ENCODE measurements around the gene CLNK.

Gene CLNK

DNA sequence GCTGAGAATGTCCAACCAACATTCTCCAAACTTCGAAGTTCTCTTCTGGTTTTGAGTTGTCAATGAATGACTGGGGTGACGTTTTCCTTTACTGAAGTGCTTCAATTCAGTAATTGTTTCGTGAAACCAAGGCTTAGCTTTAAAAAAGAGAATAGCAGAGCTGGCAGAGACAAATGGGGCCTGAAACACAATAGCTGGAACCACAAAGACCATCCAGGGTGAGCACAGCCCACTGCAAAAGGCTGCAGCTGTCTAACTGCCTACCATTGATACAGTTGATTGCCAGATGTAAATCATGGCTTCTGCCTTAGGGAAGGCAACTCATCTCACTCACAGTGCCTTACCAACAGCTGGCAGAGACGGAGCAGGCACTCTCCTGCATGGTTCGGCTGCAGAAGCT, 148.7 kb downstream of the CLNK start:
- no peak for TF ChIP-seq CTCF (IDR thresholded peaks at IDR 0.05; ENCODE audit: low read depth, low read length)
- DNase-seq (ENCODE audit: extremely low read depth, low read depth) = no peak

GRCh38 chr4:10534820-10535219, 149.7 kb downstream of the CLNK start:
- no peak for DNase-seq (ENCODE audit: extremely low read depth, low read depth)
- TF ChIP-seq CTCF (IDR thresholded peaks at IDR 0.05; ENCODE audit: low read depth, low read length) = no peak

GRCh38 chr4:10532155-10532554, 152.4 kb downstream of the CLNK start:
- no peak for DNase-seq (ENCODE audit: extremely low read depth, low read depth)
- TF ChIP-seq CTCF (IDR thresholded peaks at IDR 0.05; ENCODE audit: low read depth, low read length) = no peak

GRCh38 chr4:10530137-10530786, 154.3 kb downstream of the CLNK start:
- TF ChIP-seq CTCF (IDR thresholded peaks at IDR 0.05; ENCODE audit: low read depth, low read length) = no peak
- no peak for DNase-seq (ENCODE audit: extremely low read depth, low read depth)

GRCh38 chr4:10529291-10530136, 155.1 kb downstream of the CLNK start:
- no peak for TF ChIP-seq CTCF (IDR thresholded peaks at IDR 0.05; ENCODE audit: low read depth, low read length)
- DNase-seq (ENCODE audit: extremely low read depth, low read depth) = no peak

GRCh38 chr4:10527438-10527837, 157.1 kb downstream of the CLNK start:
- no peak for TF ChIP-seq CTCF (IDR thresholded peaks at IDR 0.05; ENCODE audit: low read depth, low read length)
- DNase-seq (ENCODE audit: extremely low read depth, low read depth) = no peak
